H1 (cell line): ENCODE results near the gene TBK1.

Source experiments
- BACH1 ChIP-seq: IDR thresholded peaks from 2 replicates; pipeline ENCODE4 v1.6.1; 2012; ENCODE audit warnings: low read length, improper control_type of control experiment
- CBX8 ChIP-seq: fragments of 300-800, 300-1000 bp; sonication (generic); IDR thresholded peaks from 2 replicates; pipeline ENCODE4 v1.7.1; 2016; ENCODE audit warnings: low read depth, low read length, borderline replicate concordance
- CEBPB ChIP-seq: IDR thresholded peaks from 2 replicates; pipeline ENCODE4 v1.6.1; 2012; ENCODE audit warnings: low read depth, low read length
- EP300 ChIP-seq, 2 experiments: IDR thresholded peaks; 1 replicate in 1 of 2; 2 replicates in 1 of 2; pipeline ENCODE4 v1.6.1; 2011 to 2012; ENCODE audit warnings: low read depth in 2 of 2, low read length in 2 of 2, mild to moderate bottlenecking in 2 of 2, borderline replicate concordance in 1 of 2, inconsistent platforms in 1 of 2, moderate library complexity in 1 of 2
- KDM1A ChIP-seq: fragments of 200-600, 300-600 bp; sonication (generic); IDR thresholded peaks from 2 replicates; pipeline ENCODE4 v1.7.1; 2016; ENCODE audit warnings: mild to moderate bottlenecking, low read length, borderline replicate concordance
- POLR2AphosphoS5 ChIP-seq: IDR thresholded peaks from 2 replicates; pipeline ENCODE4 v1.6.1; 2011; ENCODE audit warnings: low read depth, low read length
- RXRA ChIP-seq: IDR thresholded peaks from 2 replicates; pipeline ENCODE4 v1.6.1; 2011; ENCODE audit warnings: low read depth, mild to moderate bottlenecking, low read length, moderate library complexity; ENCODE audit not compliant: insufficient read depth
- TAF1 ChIP-seq: IDR thresholded peaks from 2 replicates; pipeline ENCODE4 v1.6.1; 2011; ENCODE audit warnings: mild to moderate bottlenecking, low read depth, low read length
- TEAD4 ChIP-seq: IDR thresholded peaks from 2 replicates; pipeline ENCODE4 v1.6.1; 2012; ENCODE audit warnings: low read depth, low read length, inconsistent platforms, mixed read lengths
- TF ChIP-seq, protein P1 (sequence below), 3 experiments: IDR thresholded peaks; 1 replicate in 2 of 3; 2 replicates in 1 of 3; pipeline versions ENCODE4 v1.5.1 to v1.6.1; 2011; ENCODE audit warnings: low read length in 3 of 3, mild to moderate bottlenecking in 3 of 3, inconsistent platforms in 2 of 3, low read depth in 1 of 3, moderate library complexity in 1 of 3; ENCODE audit not compliant: insufficient read depth in 1 of 3; ENCODE audit errors: control extremely low read depth in 1 of 3
- TF ChIP-seq, protein P2 (sequence below): IDR thresholded peaks from 2 replicates; pipeline ENCODE4 v1.6.1; 2012; ENCODE audit warnings: low read length, inconsistent platforms

DNA sequence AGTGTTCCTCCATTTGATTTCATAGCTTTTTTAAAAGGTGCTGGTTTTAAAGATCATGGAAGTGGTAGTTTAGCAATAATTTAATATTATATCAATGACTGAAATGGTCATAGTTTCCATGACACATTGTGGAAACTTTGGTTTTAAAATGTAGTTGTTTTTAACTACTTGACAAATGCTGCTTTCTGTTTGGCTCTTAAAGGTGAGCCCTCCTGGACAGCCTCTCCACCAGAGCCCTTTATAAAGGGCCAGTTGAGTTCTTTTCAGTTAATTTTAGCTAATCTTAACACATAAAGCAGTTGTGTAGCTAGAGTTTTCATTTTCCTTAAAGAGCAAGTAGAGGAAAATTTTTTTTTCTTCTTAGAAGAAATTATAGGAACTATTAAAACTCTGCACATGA, 33.7 kb upstream of the TBK1 start:
- TF ChIP-seq, protein P1, sequence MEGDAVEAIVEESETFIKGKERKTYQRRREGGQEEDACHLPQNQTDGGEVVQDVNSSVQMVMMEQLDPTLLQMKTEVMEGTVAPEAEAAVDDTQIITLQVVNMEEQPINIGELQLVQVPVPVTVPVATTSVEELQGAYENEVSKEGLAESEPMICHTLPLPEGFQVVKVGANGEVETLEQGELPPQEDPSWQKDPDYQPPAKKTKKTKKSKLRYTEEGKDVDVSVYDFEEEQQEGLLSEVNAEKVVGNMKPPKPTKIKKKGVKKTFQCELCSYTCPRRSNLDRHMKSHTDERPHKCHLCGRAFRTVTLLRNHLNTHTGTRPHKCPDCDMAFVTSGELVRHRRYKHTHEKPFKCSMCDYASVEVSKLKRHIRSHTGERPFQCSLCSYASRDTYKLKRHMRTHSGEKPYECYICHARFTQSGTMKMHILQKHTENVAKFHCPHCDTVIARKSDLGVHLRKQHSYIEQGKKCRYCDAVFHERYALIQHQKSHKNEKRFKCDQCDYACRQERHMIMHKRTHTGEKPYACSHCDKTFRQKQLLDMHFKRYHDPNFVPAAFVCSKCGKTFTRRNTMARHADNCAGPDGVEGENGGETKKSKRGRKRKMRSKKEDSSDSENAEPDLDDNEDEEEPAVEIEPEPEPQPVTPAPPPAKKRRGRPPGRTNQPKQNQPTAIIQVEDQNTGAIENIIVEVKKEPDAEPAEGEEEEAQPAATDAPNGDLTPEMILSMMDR (IDR thresholded peaks at IDR 0.05; ENCODE audit: control extremely low read depth in 1 of 3, insufficient read depth in 1 of 3, low read depth in 1 of 3, low read length in 3 of 3), result no peak
- TF ChIP-seq POLR2AphosphoS5 (no peak), KDM1A (no peak), TAF1 (no peak), BACH1 (no peak), RXRA (no peak), EP300 (IDR thresholded peaks at IDR 0.05; ENCODE audit: borderline replicate concordance in 1 of 2, low read depth in 2 of 2, low read length in 2 of 2) (no peak), CEBPB (no peak), CBX8 (no peak), TEAD4 (no peak)
- TF ChIP-seq, protein P2, sequence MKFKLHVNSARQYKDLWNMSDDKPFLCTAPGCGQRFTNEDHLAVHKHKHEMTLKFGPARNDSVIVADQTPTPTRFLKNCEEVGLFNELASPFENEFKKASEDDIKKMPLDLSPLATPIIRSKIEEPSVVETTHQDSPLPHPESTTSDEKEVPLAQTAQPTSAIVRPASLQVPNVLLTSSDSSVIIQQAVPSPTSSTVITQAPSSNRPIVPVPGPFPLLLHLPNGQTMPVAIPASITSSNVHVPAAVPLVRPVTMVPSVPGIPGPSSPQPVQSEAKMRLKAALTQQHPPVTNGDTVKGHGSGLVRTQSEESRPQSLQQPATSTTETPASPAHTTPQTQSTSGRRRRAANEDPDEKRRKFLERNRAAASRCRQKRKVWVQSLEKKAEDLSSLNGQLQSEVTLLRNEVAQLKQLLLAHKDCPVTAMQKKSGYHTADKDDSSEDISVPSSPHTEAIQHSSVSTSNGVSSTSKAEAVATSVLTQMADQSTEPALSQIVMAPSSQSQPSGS, result no peak
